HG03064 (cell line): ENCODE measurements around the gene PPP3R1.
"Not testable (repeated sequence)": the region's sequence is repeated elsewhere in the genome, so short reads cannot be mapped to it uniquely, and the experiment has no call there.

Source experiments
- ATAC-seq: cut with Tn5 transposase; IDR thresholded peaks from one replicate; pipeline ENCODE4 v1.9.1; 2021; ENCODE audit warnings: low read depth; ENCODE audit not compliant: unreplicated experiment

The PPP3R1 gene

DNA sequence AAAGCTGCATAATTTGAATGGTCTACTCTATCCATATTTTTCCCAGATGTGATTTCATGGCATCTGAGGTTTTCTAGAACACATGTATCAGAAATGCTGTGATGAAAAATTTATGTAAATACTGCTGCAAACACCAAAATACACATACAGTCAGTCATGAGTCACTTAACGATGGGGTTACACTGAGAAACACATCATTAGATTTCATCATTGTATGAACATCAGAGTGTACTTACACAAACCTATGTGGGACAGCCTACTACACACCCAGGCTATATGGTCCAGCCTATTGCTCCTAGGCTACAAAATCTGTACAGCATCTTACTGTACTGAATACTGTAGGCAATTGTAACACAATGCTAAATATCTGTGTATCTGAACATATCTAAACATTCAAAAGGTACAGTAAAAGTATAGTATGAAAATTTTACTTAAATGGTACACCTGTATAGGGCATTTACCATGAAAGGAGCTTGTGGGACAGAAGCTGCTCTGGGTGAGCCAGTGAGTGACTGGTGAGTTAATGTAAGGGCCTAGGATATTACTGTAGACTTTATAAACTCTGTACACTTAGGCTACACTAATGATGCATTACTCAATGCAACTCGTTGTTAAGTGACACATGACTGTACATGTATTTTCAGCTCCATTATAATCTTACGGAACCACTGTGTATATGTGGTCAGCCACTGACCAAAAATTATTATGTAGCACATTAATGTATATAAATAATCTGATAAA is 61.2 kb downstream of the PPP3R1 start:
- no peak for ATAC-seq

GRCh38 chr2:68189991-68190784 is 62.1 kb downstream of the PPP3R1 start:
- ATAC-seq, result no peak

GRCh38 chr2:68188831-68189230 is 63.5 kb downstream of the PPP3R1 start:
- ATAC-seq, result no peak

- no peak for ATAC-seq
Observed at GRCh38 chr2:68187329-68187728, 65.0 kb downstream of the PPP3R1 start.

GRCh38 chr2:68185541-68186164 is 66.7 kb downstream of the PPP3R1 start:
- ATAC-seq, result no peak

DNA sequence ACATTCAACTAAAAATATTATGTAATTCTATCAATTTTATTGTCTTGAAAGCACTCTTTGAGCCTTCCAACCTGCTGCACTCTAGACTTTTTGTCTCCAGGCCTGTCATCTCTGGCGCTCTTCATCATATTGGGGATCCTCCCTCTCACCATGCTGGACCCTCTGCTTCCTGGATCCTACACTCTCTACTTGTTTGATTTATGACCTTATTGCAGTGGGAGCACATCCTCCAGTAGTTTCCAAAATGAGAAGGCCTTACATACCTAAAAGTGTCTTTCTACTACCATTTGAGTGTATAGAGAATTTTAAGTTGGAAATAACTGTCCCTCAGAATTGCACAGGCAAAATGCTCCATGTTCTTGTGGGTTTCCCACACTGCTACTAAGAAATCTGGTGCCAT is 69.4 kb downstream of the PPP3R1 start:
- no peak for ATAC-seq

DNA sequence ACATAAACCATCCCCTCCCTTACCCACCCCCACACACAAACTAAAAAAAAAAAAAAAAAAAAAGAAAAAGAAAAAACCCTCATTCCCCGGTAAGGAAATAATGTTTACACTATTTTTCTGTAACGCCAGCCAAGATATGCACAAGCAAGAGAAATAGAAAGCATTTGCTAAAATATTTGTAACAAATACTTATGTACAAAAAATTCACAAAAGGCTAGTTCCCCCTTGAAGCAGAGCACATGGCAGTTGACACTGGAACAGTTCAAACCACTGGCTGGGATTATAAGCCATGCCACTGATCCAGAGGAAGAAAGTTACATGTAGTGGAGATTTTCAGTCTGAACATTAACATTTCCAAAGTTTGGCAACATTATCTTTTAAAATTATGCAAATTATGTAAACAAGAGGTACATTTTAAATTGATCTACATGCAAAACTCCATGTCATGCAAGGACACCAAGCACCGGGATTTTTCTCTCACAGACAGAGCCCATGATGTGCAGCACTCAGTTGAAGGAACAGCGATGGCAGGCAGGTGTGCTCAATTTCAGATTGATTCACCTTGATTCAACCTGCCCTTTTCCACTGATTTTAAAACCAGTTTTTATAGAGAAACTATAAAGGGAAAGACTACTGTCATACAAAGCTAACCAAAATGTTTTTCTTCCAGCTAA is 73.2 kb downstream of the PPP3R1 start:
- no peak for ATAC-seq

DNA sequence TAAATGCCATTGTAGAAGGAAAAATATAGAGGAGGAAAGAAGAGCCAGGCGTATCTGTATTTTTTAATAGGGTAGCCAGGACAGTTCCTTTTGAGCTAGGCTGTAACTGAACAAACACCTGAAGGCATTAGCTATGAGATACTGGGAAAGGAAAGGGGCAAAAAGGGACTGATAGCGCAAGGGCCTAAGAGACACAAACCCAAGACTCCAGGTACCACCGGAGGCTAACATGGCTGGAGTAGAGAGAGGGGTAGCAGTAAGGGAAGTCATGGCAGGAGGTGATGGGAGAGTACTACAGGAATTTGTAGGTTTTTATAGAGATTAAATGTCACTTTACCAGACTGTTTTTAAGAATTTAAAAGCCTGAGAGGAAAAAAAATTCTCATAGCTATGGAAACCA is 73.9 kb downstream of the PPP3R1 start:
- no peak for ATAC-seq

DNA sequence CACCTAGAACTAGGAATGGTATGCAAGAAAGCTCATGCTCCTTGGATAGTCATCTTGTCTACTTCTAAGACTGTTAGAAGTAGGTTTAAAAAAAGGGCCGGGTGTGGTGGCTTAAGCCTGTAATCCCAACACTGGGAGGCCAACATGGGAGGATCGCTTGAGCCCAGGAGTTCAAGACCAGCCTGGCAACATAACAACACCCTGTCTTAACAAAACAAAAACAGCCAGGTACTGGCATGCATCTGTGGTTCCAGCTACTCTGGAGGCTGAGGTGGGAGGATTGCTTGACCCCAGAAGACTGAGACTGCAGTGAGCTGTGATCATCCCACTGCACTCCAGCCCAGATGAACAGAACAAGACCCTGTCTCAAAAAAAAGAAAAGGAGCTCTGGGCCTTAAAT is 74.8 kb downstream of the PPP3R1 start:
- ATAC-seq, result no peak

DNA sequence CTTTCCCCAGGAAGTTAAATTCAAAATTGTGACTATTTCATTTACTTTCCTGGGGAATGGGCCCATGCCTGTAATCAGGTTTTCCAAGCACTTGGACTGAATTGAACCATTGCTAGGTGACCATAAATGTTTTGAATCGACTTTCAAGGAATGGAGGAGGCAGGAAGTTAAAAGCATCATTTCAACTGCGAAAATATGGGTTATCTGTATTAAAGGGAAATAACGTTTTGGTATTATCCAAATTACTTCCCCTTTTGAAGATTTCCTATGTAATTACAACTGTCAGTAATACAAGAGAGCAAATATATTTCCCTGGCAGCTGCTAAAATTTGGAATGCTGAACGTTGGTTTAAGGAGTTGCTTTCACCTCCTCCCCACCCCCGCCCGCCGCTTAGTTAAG is 75.7 kb downstream of the PPP3R1 start:
- ATAC-seq, result no peak

DNA sequence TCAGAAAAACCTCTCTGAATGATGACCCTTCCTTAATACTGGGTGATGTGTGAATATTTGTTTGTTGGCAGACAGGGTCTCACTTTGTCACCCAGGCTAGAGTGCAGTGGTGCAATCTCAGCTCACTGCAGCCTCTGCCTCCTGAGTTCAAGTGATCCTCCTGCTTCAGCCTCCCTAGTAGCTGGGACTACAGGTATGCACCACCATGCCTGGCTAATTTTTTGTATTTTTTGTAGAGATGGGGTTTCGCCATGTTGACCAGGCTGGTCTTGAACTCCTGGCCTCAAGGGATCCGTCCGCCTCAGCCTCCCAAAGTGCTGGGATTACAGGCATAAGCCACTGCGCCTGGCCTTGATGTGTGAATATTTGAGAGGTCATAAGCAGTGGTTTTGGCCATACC is 77.1 kb downstream of the PPP3R1 start:
- not testable (repeated sequence) for ATAC-seq

GRCh38 chr2:68172990-68173700 is 79.2 kb downstream of the PPP3R1 start:
- no peak for ATAC-seq

DNA sequence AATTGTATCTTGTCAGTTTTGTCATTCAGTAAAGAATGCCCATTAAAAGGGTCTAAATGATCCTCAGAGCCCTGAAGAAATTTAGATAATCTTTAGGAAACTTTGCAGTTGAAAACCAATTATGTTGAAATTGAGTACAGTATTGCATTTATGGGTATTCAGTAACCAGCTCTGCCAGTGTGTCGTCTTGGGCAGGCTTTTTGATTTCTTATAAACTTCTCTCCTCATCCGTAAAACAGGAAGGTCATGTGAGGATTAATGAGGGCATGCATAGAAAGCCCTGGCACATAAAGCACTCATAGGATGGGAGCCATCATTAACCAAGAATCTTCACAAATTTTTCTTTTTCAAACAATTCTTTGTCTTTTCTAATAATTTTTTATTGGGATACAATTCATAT is 79.8 kb downstream of the PPP3R1 start:
- no peak for ATAC-seq

- no peak for ATAC-seq
Observed at GRCh38 chr2:68171684-68172083, 80.6 kb downstream of the PPP3R1 start.

DNA sequence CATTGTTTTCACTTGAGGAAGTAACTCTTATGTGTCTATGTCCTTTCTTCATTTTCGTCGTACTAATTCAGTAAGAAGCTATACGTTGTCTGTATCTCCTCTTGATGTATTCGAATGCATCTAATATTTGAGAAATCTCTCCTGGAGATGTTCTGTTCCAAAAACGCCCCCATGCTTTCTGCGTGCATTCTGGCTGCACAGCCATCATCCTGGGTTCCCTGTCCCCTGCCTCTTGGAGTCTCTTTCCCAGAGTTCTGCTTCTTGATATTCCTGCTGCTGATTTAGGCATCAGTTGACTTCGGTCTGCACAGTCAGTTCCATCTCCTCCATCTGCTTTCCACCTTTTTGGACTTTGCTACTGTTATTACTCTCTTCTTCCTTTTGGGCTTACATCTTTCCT is 81.2 kb downstream of the PPP3R1 start:
- no peak for ATAC-seq

DNA sequence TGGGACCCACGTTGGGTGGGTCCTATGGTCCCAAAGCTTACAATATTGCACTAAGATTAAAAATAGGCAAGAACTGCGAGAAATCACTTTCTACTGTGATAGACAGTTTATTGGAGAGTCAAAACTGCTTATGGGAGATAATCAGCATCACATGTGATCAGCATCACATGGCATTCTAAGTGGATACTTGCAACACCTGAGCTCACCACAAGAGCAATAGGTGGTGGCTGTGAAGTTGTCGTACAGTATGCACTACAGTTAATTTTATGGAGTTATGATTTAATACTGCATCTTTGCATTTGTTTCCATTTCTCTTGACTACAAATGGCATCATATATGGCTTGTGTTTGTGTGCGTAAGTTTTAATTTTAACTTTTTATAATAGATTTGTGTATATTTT is 83.0 kb downstream of the PPP3R1 start:
- no peak for ATAC-seq

- ATAC-seq, result no peak
Observed at GRCh38 chr2:68167186-68167585, 85.1 kb downstream of the PPP3R1 start.

- no peak for ATAC-seq
Observed at GRCh38 chr2:68163641-68164040, 88.7 kb downstream of the PPP3R1 start.

DNA sequence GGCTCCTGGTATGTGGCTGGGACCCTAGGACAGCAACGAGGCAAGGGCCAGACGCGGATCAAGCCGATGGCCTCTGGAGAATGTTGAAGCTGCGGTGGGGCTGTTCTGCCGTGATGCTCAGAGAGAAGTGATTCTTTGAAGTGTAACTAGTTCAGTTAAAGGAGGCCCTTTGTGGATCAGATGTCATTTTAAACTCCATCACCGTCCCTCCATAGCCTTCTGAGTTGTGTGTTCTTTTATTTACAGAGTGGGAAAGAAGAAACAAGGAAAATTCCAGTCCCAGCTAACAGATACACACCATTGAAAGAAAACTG is 94.2 kb downstream of the PPP3R1 start:
- no peak for ATAC-seq

DNA sequence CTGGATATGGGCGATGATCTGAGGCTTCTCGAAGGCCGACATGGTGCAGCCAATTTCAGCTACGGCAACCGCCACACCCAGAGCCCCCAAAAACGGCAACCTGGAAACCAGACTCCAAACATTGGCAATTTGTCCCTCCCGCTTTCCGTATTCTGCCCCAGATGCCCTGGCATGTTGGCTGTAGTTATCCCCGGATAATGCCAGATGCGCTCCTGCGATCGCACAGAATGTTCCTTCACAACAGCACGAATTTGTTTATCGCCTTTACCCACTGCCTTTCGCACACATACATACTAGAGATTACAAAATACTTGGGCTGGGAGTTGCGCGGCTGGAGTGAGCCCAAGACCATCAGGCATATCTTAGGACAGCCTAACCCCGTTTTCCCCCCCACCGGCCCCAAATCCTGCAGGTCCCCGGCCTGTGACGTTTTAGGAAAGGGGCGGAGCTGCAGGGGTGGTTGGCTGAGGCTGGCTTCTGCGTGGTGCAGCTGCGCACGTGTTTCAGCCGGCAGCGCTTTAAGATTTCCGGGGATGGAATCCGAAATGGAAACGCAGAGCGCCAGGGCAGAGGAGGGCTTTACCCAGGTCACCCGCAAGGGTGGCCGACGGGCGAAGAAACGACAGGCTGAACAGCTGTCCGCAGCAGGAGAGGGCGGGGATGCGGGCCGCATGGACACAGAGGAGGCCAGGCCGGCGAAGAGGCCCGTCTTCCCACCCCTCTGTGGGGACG is 94.8 kb downstream of the PPP3R1 start, which contains the start of gene PNO1:
PNO1 (plus strand) TSS at position 487 of the 732 bp plus-strand sequence; CDS start at position 534, 47 bp downstream.
- peak; percentile 74 for ATAC-seq
